DMS53 treated with DMSO at 0.1 percent for 48 hours (cell line): Measurements from ENCODE around the gene RAI14.
"Not testable (repeated sequence)": the region's sequence is repeated elsewhere in the genome, so short reads cannot be mapped to it uniquely, and the experiment has no call there.

Experiments used
- DNase-seq: peaks from one replicate; lab custom pipeline; 2025; ENCODE audit not compliant: unreplicated experiment; lab: John Stamatoyannopoulos, UW

RAI14 gene

DNA sequence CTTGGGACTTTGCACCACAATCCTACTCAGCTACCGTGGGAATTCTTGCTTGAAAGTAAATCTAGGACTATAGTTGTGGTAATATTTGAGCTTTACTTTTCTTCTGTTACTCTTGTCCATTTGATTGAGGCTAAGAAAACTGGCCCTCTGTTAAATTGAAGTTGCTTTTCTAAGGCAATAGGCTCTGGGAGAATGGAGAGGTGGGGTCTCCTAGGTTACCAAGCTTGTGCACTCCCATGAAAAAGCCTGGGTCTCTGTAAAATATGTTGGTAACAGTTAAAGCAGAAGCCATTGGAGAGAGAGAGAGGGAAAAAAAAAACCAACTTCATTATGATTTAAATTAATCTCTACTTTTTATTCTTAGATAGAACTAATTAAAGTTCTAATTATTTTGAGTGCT is 68.6 kb downstream of the RAI14 start:
- DNase-seq: no peak

- DNase-seq: not testable (repeated sequence)
These were observed 71.1 kb downstream of the RAI14 start for GRCh38 chr5:34727166-34727749.

GRCh38 chr5:34728236-34728635 is 72.1 kb downstream of the RAI14 start:
- no peak for DNase-seq

GRCh38 chr5:34731435-34732232 is 75.5 kb downstream of the RAI14 start:
- DNase-seq: no peak

DNA sequence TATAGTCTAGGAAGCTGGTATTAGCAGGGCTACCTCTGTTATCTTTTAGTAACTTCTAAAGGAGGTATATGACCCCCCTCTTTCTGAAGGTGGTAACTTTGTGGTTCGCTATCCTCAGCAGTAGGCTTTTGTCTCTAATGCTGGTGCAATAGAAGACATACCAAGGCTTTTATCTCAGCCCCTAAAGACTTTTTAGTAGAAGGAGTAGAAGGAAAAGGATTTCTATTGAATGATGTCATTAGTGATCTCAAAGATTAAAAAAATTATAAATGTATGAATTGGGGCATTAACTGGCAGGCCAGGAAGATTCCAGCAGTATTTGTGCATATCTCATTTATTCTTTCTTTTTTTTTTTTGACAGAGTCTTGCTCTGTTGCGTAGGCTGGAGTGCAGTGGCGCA is 78.2 kb downstream of the RAI14 start:
- DNase-seq: no peak

DNA sequence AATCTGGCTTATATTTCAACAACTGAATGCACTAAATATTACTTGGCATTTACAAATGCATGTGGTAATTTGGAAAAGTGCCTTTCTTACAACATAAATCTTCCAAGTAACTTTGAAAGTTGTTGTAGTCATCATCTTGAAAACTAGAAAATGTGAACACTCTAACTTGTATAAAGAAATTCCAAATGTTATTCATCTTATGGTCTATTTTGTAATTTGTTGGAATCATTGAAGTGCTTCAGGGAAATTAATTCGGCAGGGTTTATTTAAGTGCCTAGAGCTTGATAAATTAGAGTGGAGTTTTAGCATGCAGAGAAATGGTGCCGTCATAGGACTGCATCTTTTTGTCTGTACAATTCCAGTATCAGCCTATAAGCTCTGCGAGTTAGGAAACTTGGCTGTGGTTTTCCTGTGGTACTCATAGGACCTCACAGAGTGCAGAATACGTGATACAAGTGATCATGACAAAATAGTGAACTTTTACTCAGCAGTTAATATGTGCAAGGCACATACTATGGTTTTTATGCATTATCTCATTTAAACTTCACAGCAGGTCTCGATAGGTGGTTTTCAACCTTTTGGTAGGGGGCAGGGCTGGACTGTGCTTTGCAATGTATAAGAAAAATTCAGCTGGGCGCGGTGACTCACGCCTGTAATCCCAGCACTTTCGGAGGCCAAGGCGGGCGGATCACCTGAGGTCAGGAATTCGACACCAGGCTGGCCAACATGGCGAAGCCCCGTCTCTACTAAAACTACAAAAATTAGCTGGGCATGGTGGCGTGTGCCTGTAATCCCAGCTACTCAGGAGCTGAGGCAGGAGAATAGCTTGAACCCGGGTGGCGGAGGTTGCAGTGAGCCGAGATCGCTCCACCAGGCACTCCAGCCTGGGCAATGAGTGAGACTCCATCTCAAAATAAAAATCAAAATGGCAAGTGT is 79.6 kb downstream of the RAI14 start:
- no peak for DNase-seq

DNA sequence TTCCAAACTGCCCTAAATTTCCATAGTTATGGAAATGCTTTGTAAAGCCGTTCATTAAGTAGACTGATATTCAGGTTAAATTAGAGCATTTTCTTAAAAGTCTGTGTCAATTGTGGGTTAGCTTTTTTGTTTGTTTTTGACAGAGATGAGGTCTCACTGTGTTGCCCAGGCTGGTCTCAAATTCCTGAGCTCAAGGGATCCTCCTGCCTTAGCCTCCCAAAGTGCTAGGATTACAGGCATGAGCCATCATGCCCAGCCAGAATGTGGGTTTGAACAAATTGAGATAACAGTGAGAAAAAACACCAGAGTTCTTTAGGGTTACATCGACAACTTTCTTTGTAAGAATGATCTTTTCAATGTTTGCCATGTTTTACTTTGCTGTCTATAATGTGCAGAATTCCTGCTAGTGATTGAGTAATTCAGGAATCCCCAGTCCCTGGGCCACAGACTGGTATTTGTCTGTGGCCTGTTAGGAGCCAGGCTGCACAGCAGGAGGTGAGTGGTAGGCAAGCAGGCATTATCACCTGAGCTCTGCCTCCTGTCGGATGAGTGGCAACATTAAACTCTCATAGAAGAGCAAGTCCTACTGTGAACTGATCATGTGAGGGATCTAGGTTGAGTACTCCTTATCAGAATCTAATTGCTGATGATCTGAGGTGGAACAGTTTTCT is 80.5 kb downstream of the RAI14 start:
- no peak for DNase-seq

- DNase-seq: no peak
These were observed 81.6 kb downstream of the RAI14 start for GRCh38 chr5:34737731-34738130.

GRCh38 chr5:34738381-34738780 is 82.3 kb downstream of the RAI14 start:
- DNase-seq: no peak

- no peak for DNase-seq
These were observed 84.3 kb downstream of the RAI14 start for GRCh38 chr5:34740389-34740806.

GRCh38 chr5:34742061-34742460 is 85.9 kb downstream of the RAI14 start:
- no peak for DNase-seq

DNA sequence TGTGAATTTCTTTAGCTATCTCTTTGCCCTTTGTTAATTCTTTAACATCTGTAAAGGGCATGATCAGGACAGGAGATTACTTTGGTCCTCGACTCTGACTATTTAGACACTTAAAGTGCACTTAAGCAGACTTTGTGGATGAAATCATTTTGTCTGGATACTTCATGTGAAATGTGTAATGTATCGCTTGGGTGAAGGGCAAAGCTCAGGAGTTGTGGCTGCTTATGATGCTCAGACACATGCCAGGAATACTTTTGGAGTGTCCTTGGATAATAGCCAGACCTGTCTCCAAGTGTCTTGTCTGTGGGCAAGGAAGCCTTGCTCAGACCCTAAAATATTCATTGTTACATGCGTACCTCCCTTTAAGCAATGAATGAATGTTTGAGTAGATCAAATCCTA is 87.8 kb downstream of the RAI14 start:
- DNase-seq: no peak

DNA sequence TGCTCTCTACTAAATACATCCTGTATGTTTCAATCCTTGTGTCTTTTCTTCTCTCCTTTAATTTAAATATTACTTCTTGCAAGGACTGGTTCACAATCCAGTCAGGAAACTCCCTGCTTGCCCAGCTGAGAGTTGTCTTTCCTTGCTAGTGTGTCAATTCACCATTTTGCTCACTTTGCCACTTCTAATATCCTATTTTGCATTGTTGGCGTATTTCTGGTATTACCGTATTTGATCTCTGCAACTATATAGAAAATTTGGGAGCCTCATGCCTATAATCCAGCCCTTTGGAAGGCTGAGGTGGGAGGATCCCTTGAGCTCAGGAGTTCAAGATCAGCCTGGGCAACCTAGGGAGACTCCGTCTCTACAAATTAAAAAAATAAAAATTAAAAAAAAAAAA is 92.3 kb downstream of the RAI14 start:
- no peak for DNase-seq

DNA sequence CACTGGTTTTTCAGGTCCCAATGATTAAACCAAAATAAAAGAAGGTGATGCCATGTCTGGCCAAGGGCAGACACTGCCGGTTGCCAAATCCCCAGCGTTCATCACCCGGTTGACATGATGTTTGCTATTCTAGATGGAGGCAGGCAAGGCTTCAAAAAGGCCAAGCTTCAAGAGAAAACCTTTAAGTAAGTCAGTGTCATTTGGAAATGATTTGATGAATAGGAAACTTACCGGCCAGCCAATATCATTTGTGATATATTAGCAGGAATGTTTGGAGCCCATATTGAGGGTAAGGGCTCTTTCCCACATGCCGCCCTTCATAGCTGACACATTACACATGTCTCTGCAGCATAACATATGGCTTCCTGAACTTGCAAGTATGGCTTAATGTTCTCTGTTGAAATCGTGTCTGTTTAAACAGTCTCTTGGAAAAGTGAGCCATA is 93.3 kb downstream of the RAI14 start:
- DNase-seq: no peak

- no peak for DNase-seq
These were observed 94.1 kb downstream of the RAI14 start for GRCh38 chr5:34750206-34750605.

- DNase-seq: no peak
These were observed 95.9 kb downstream of the RAI14 start for GRCh38 chr5:34751807-34752736.

DNA sequence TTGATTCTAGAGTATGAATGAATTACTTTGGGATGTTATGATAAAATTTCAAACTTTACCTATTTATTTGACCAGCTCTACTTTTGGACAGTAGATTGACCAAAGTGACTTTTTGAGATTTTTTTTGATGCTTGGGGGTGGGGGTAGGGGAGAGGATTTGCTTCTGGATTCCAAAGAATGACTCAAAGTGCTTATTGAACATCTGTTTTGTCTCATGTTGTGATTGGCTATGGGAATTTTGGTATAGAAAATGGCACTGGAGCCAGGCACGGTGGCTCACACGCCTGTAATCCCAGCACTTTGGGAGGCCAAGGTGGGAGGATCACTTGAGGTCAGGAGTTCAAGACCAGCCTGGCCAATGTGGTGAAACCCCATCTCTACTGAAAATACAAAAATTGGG is 97.1 kb downstream of the RAI14 start:
- DNase-seq: not testable (repeated sequence)

DNA sequence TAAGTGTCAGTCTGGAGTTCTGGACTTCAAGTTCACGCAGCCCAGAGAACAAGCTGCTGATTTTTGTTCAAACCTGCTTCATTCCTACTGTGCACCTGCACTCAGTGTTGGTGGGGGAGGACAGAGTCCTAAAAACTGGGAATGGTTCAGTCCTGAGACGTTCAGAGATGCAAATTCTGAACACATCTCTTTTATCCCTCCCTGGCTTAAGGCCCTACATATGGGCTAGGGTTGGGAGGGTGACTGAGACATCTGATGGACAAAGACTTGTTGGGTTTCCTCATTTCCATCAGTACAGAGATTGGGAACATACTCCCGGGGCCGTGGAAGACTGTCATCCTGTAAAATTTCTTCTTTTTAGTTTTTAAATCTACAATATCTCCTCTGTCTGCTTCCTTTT is 99.8 kb downstream of the RAI14 start:
- no peak for DNase-seq

GRCh38 chr5:34756781-34757624 is 100.9 kb downstream of the RAI14 start:
- no peak for DNase-seq
